Thyroid gland (tissue), 4 donors: ENCODE data around the gene CACNA1H. TPM values are rescaled to one million over a fixed set of nuclear protein-coding genes. Genes with fewer than 3 reads are reported as not detected.
"Not testable (repeated sequence)": the region's sequence is repeated elsewhere in the genome, so short reads cannot be mapped to it uniquely, and the experiment has no call there.

Experiments
- DNase-seq, 2 donors: peaks; one replicate each; pipeline ENCODE4 v3.0.0-alpha.2; 2019
- H3K27ac ChIP-seq, 3 donors: fragments of 200-600 bp; sonication (generic); 1 replicate in 2 of 3; 2 replicates in 1 of 3; pipeline ENCODE4 v1.5.1; 2016 to 2019; ENCODE audit warnings: mild to moderate bottlenecking in 1 of 3, moderate library complexity in 1 of 3
- H3K27me3 ChIP-seq: fragments of 200-600 bp; sonication (generic); one replicate; pipeline ENCODE4 v1.5.1; 2019
- H3K36me3 ChIP-seq, 2 donors: fragments of 200-600 bp; sonication (generic); one replicate each; pipeline ENCODE4 v1.5.1; 2016 to 2019
- H3K4me1 ChIP-seq, 2 donors: fragments of 200-600 bp; sonication (generic); one replicate each; pipeline ENCODE4 v1.5.1; 2017 to 2019
- H3K4me3 ChIP-seq, 3 donors: fragments of 200-600 bp; sonication (generic); replicated peaks in 1 of 3; 1 replicate in 2 of 3; 2 replicates in 1 of 3; pipeline ENCODE4 v1.5.1; 2016; ENCODE audit warnings: mild to moderate bottlenecking in 1 of 3
- H3K9me3 ChIP-seq: fragments of 200-600 bp; sonication (generic); one replicate; pipeline ENCODE4 v1.5.1; 2017
- CTCF ChIP-seq, 6 experiments: fragments of 200-600 bp in 3 of 6; fragments of 450-650 bp in 3 of 6; sonication (generic) in 3 of 6; IDR thresholded peaks; one replicate each; pipeline ENCODE4 v1.5.1; 2016 to 2019; ENCODE audit warnings: antibody characterized with exemption in 6 of 6, mild to moderate bottlenecking in 2 of 6, inconsistent platforms in 1 of 6, moderate library complexity in 1 of 6
- POLR2A ChIP-seq, 2 donors: fragments of 450-650 bp; IDR thresholded peaks; one replicate each; pipeline ENCODE4 v1.6.1; 2017; ENCODE audit warnings: antibody characterized with exemption in 2 of 2, mild to moderate bottlenecking in 2 of 2, moderate library complexity in 1 of 2
- WGBS, 2 donors: methylation state at CpG; one replicate each; pipeline ENCODE4 v1.1.5; 2017; 5-methylcytosine and 5-hydroxymethylcytosine counted together
- intact Hi-C: fragments of 100-400 bp; cut with DNase I; formaldehyde crosslinking; loops from one replicate; pipeline ENCODE4 v1.15.1; 2023
- total RNA-seq, 4 donors: library from RNA; depleted of rRNA; stranded (reverse); fragments of >200 nt; gene quantifications; one replicate each; pipeline ENCODE4 v1.2.3, GENCODE V29; 2016

CACNA1H gene
- total RNA-seq, 4 donors from 2014 or later, result 8.4 to 12.4 (median 9.3) TPM

- TF ChIP-seq CTCF (IDR thresholded peaks at IDR 0.05), result no peak
- no peak for TF ChIP-seq POLR2A (IDR thresholded peaks at IDR 0.05)
- intact Hi-C loops, result no loop called here
- 42 to 45% methylated on average over 17 of the region's 32 CpGs for WGBS, 2 donors
- peak; percentile 43 to 56 for DNase-seq
- no peak overlapping the region for H3K27ac ChIP-seq
- H3K4me1 ChIP-seq, result no peaks in the 10 kb centered on the region
- H3K27me3 ChIP-seq, result no peaks in the 10 kb centered on the region
- no peaks in the 10 kb centered on the region for H3K36me3 ChIP-seq
- no peak overlapping the region for H3K4me3 ChIP-seq
- H3K9me3 ChIP-seq, result no peaks in the 10 kb centered on the region
Observed at GRCh38 chr16:1188432-1189189, 35.7 kb downstream of the CACNA1H start.

GRCh38 chr16:1189455-1189854 lies 36.5 kb downstream of the CACNA1H start:
- 71 to 74% methylated on average over 6 to 7 of the region's 7 CpGs for WGBS, 2 donors
- Histone ChIP-seq H3K27me3 (no peaks in the 10 kb centered on the region), H3K36me3 (no peaks in the 10 kb centered on the region), H3K4me1 (no peaks in the 10 kb centered on the region), H3K4me3 (no peak overlapping the region), H3K27ac (no peak overlapping the region), H3K9me3 (no peaks in the 10 kb centered on the region)
- intact Hi-C loops, result no loop called here
- no peak for DNase-seq
- TF ChIP-seq CTCF (IDR thresholded peaks at IDR 0.05) (no peak), POLR2A (IDR thresholded peaks at IDR 0.05) (no peak)

GRCh38 chr16:1190789-1191188 lies 37.9 kb downstream of the CACNA1H start:
- H3K27ac ChIP-seq, H3K36me3 ChIP-seq, DNase-seq, H3K9me3 ChIP-seq, H3K4me3 ChIP-seq, H3K27me3 ChIP-seq, H3K4me1 ChIP-seq: not testable (repeated sequence)
- intact Hi-C loops, result loop anchor here (10.0 kb wide), 1 partner anchor 486 kb away; the partner anchor contains the start of gene FBXL16
- WGBS, 2 donors, result 100% methylated on average over 2 of the region's 11 CpGs; no CpG with 5 or more reads in 1 of the 2 donors

GRCh38 chr16:1192384-1193073 lies 39.6 kb downstream of the CACNA1H start:
- Histone ChIP-seq H3K27ac (no peak overlapping the region), H3K27me3 (no peaks in the 10 kb centered on the region), H3K4me1 (peaks cover 4 to 5% of the 10 kb centered on the region in 2 donors), H3K36me3 (no peaks in the 10 kb centered on the region), H3K9me3 (no peaks in the 10 kb centered on the region), H3K4me3 (no peak overlapping the region)
- WGBS, 2 donors, result 75 to 85% methylated on average over 7 to 9 of the region's 9 CpGs
- intact Hi-C loops, result loop anchor here (10.0 kb wide), 1 partner anchor 488 kb away; the partner anchor contains the start of gene FBXL16
- no peak for DNase-seq
- no peak for TF ChIP-seq CTCF (IDR thresholded peaks at IDR 0.05)

GRCh38 chr16:1193143-1193824 lies 40.4 kb downstream of the CACNA1H start:
- Histone ChIP-seq H3K9me3 (no peaks in the 10 kb centered on the region), H3K36me3 (no peaks in the 10 kb centered on the region), H3K27me3 (no peaks in the 10 kb centered on the region), H3K4me1 (peaks cover 4 to 5% of the 10 kb centered on the region in 2 donors), H3K27ac (no peak overlapping the region), H3K4me3 (no peak overlapping the region)
- intact Hi-C loops, result loop anchor here (10.0 kb wide), 1 partner anchor 488 kb away; the partner anchor contains the start of gene FBXL16
- WGBS, 2 donors, result 85% methylated on average over 20 to 21 of the region's 30 CpGs
- TF ChIP-seq POLR2A (IDR thresholded peaks at IDR 0.05) (no peak), CTCF (IDR thresholded peaks at IDR 0.05) (no peak)
- DNase-seq, result no peak
